ENCODE measurements around the gene LRCH2. TPM values are rescaled to one million over a fixed set of nuclear protein-coding genes. Genes with fewer than 3 reads are reported as not detected.

LRCH2 gene
- total RNA-seq, 2 donors from 2014 or later: 5.4 to 9.9 TPM

- Histone ChIP-seq H3K4me1 (ENCODE audit: control insufficient read depth in 1 of 2, low read depth in 2 of 2) (no peaks in the 10 kb centered on the region), H3K4me3 (no peak overlapping the region), H3K36me3 (no peaks in the 10 kb centered on the region), H3K27ac (no peak overlapping the region), H3K27me3 (replicated peaks; ENCODE audit: insufficient read depth) (no peaks in the 10 kb centered on the region), H3K9me3 (no peaks in the 10 kb centered on the region)
- DNase-seq (ENCODE audit: low spot score): no peak
- no peak for ATAC-seq (ENCODE audit: insufficient number of reproducible peaks, low FRiP score, low read depth)
- TF ChIP-seq CTCF (IDR thresholded peaks at IDR 0.05): no peak
Measured at GRCh38 chrX:115138040-115138439, 95.9 kb downstream of the LRCH2 start.

GRCh38 chrX:115134382-115134781, 99.5 kb downstream of the LRCH2 start:
- no peak overlapping the region for H3K27ac ChIP-seq
- no peaks in the 10 kb centered on the region for H3K36me3 ChIP-seq
- ATAC-seq (ENCODE audit: insufficient number of reproducible peaks, low FRiP score, low read depth): no peak

GRCh38 chrX:115112411-115112810, 121.5 kb downstream of the LRCH2 start:
- no peak overlapping the region for H3K27ac ChIP-seq
- DNase-seq (ENCODE audit: low spot score) (no peak), ATAC-seq (ENCODE audit: insufficient number of reproducible peaks, low FRiP score, low read depth) (no peak)
- no peaks in the 10 kb centered on the region for H3K9me3 ChIP-seq
- H3K27me3 ChIP-seq (replicated peaks; ENCODE audit: insufficient read depth): no peaks in the 10 kb centered on the region
- H3K4me3 ChIP-seq: no peak overlapping the region
- no peak for TF ChIP-seq CTCF (IDR thresholded peaks at IDR 0.05)
- H3K36me3 ChIP-seq: no peaks in the 10 kb centered on the region
- no peaks in the 10 kb centered on the region for H3K4me1 ChIP-seq (ENCODE audit: control insufficient read depth in 1 of 2, low read depth in 2 of 2)

More at GRCh38 chrX:115134382-115134781, 99.5 kb downstream of the LRCH2 start:
- DNase-seq (ENCODE audit: low spot score): no peak
- Histone ChIP-seq H3K4me1 (ENCODE audit: control insufficient read depth in 1 of 2, low read depth in 2 of 2) (no peaks in the 10 kb centered on the region), H3K4me3 (no peak overlapping the region), H3K27me3 (replicated peaks; ENCODE audit: insufficient read depth) (no peaks in the 10 kb centered on the region), H3K9me3 (no peaks in the 10 kb centered on the region)
- TF ChIP-seq CTCF (IDR thresholded peaks at IDR 0.05): no peak

- Histone ChIP-seq H3K27me3 (replicated peaks; ENCODE audit: insufficient read depth) (no peaks in the 10 kb centered on the region), H3K9me3 (no peaks in the 10 kb centered on the region), H3K36me3 (no peaks in the 10 kb centered on the region), H3K4me1 (ENCODE audit: control insufficient read depth in 1 of 2, low read depth in 2 of 2) (no peaks in the 10 kb centered on the region), H3K4me3 (no peak overlapping the region), H3K27ac (no peak overlapping the region)
- ATAC-seq (ENCODE audit: insufficient number of reproducible peaks, low FRiP score, low read depth) (no peak), DNase-seq (ENCODE audit: low spot score) (no peak)
- no peak for TF ChIP-seq CTCF (IDR thresholded peaks at IDR 0.05)
Measured at GRCh38 chrX:115098897-115099296, 135.0 kb downstream of the LRCH2 start.

GRCh38 chrX:115093191-115093590, 140.7 kb downstream of the LRCH2 start:
- DNase-seq (ENCODE audit: low spot score) (no peak), ATAC-seq (ENCODE audit: insufficient number of reproducible peaks, low FRiP score, low read depth) (no peak)
- H3K4me1 ChIP-seq (ENCODE audit: control insufficient read depth in 1 of 2, low read depth in 2 of 2): no peaks in the 10 kb centered on the region
- TF ChIP-seq CTCF (IDR thresholded peaks at IDR 0.05): no peak
- H3K27ac ChIP-seq: no peak overlapping the region
- no peaks in the 10 kb centered on the region for H3K36me3 ChIP-seq
- no peak overlapping the region for H3K4me3 ChIP-seq
- no peaks in the 10 kb centered on the region for H3K9me3 ChIP-seq
- no peaks in the 10 kb centered on the region for H3K27me3 ChIP-seq (replicated peaks; ENCODE audit: insufficient read depth)

Measured in thoracic aorta (tissue), 2 donors.